NCI-H2029 treated with DMSO at 0.1 percent for 48 hours (cell line): Measurements from ENCODE around the gene AMBRA1.

Experiments
- DNase-seq: peaks from one replicate; lab custom pipeline; 2025; lab: John Stamatoyannopoulos, UW

Gene AMBRA1

DNA sequence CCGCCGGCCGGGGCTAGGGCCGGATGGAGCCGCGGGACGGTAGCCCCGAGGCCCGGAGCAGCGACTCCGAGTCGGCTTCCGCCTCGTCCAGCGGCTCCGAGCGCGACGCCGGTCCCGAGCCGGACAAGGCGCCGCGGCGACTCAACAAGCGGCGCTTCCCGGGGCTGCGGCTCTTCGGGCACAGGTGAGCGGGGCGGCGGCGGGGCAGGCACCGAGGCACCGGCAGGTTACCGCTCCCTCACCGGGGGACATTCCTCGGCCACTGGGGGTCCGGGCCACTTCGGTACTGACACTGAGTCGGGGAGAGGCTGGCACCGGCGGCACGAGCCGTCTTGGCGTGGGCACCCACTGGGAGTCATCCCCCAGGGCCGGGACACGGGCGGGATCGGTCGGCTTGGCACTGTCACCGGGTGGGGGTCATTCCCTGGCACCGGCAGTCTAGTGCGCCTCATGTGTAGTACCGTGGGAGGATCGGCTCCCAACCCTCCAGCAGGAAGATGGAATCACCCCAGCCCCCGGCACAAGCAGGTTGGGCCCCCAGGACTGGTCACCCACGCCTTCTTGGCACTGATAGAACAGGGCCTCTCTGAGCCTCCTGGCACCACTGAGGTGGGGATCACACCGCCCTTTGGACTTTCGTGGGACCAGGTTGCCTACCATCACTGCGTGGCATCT, 246.0 kb downstream of the AMBRA1 start:
- DNase-seq = no peak

DNA sequence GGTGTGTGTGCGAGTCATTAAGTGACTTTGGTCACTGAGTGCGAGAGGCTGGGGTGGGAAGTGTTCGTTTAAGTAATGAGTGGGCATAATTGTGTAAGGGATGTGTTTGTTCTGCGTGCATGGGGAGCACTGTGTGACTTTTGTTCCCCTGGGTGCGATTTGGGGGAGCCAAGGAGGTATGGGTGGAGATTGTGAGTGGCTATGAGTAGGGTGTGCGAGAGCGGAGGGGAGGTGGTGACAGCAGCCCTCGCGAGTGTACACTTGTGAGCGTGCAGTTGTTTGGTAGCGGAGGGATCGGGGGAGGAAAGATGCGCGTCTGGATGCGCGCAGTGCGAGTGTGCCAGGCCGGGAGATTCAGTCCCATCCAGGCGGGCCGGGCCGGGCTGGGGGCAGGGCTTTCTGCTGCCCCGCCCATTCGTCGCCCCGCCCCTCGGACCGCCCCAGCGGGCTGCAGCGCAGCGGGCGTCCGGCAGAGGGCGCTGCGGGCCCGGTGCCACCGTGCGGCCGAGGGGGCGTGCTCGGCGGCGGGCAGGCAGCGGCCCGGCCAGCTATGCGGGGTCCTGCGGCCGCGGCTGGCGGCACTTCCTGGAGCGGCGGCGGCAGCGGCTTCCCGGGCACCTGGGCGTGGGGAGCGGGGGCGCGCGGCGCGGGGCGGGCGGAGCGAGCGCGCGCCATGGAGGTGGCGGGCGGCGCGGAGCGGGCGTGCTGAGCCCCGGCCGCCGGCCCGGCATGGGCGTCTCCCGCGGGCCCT, 246.8 kb downstream of the AMBRA1 start, which contains the start of gene DGKZ:
Gene DGKZ (plus strand): TSS at position 578 of the 751 bp plus-strand sequence. CDS start 197 bp downstream, outside the sequence.
- DNase-seq = peak; percentile 33
